Astrocyte of the spinal cord (primary cell): ENCODE results near the gene PSMB3.

Experiments
- DNase-seq: peaks from one replicate; pipeline ENCODE4 v3.0.0; 2011; ENCODE audit warnings: low read depth, low spot score
- H3K4me3 ChIP-seq: 2 replicates; pipeline ENCODE4 v1.5.1; 2011; ENCODE audit warnings: low read depth, mild to moderate bottlenecking, low read length, moderate library complexity
- CTCF ChIP-seq: IDR thresholded peaks from 2 replicates; pipeline ENCODE4 v1.5.1; 2012; ENCODE audit warnings: low read depth, mild to moderate bottlenecking, low read length, inconsistent platforms
- in situ Hi-C: cut with HindIII; loops from 2 replicates; pipeline ENCODE4 v1.10.0; 2017; ENCODE audit warnings: low sequenced_read_pairs

The PSMB3 gene

GRCh38 chr17:38730526-38731379 lies 21.8 kb upstream of the PSMB3 start:
- in situ Hi-C loops, result no loop called here
- DNase-seq, result peak; percentile 49
- TF ChIP-seq CTCF, result no peak
- H3K4me3 ChIP-seq, result peak overlapping the region; percentile 69

DNA sequence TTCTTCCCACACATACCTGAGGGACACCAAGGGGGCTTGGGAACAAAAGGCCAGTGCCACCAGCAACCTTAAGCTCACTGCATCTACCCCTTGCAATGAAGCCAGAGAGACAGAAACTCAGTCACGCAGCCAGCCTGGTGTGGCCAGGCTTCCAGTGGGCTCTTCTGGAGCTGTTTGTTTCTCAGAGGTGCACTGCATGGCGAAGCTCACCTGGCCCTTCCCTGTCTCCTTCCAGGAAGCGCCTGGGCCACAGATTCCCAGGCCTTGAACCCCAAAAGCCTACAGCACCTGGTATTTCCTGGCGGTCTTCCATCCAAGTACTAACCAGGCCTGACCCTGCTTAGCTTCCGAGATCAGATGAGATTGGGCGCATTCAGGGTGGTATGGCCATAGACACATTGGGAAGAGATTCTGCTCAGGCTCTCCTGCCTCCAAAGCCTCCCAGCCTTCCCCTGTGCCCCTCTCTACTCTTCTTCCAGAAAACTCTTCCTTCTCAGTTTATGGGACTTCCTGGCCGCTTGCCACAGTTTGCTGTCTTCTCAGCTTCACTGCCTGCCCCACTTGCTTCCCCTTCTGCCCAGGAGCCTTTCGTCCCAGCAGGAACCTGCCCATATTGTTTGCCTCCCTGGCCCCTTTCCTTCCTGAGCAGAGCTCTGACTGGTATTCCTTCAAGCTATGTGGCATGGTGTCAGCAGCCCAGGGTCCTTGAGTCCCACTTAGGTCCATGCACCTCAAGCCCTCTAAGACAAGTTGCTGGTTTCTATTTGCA lies 20.8 kb upstream of the PSMB3 start:
- no peak for TF ChIP-seq CTCF
- in situ Hi-C loops, result no loop called here
- H3K4me3 ChIP-seq, result no peak overlapping the region
- no peak for DNase-seq

DNA sequence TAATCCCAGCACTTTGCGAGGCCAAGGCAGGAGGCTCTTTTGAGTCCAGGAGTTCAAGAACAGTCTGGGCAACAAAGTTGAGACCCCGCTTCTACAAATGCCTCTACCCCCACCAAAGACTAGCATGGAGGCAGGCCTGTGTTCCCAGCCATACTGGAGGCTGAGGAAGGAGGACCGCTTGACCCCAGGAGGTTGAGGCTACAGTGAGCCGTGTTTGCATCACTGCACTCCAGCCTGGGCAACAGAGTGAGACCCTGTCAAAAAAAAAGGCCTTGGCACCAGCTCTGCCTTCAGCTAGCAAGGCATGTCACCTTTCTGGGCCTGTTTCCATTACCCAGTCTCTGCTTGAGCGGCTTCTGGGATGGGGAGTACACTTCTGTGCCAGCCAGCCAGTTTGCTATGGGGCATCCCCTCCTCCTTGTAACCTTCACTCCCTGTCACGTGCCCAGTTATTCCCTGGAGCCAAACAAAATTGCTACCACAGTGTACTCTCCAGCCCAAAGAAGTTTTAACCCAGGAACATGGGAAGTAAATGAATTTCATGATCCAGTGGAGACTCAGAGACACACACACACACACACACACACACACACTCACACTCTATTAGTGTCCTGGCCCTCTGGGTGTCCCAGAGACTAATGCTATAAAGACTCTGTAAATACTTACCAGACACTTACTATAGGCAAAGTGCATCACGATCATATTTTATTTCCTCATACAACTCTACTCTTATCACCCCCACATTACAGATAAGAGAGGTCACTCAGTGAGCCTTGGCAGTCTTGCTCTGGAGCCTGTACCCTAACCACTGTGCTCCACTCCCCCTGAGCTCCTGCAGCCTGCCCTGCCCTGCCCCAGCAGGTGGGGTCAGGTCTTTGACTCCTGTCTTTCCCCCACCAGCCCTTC lies 19.9 kb upstream of the PSMB3 start:
- no peak overlapping the region for H3K4me3 ChIP-seq
- in situ Hi-C loops, result no loop called here
- DNase-seq, result no peak
- no peak for TF ChIP-seq CTCF

GRCh38 chr17:38733282-38733981 lies 19.1 kb upstream of the PSMB3 start:
- no peak overlapping the region for H3K4me3 ChIP-seq
- no peak for TF ChIP-seq CTCF
- DNase-seq, result no peak
- in situ Hi-C loops, result no loop called here

GRCh38 chr17:38733982-38734973 lies 18.3 kb upstream of the PSMB3 start:
- no peak for DNase-seq
- in situ Hi-C loops, result no loop called here
- H3K4me3 ChIP-seq, result no peak overlapping the region
- peak; percentile 27 for TF ChIP-seq CTCF
